Measurements from ENCODE around the gene MTMR12.
"Not testable (repeated sequence)": the region's sequence is repeated elsewhere in the genome, so short reads cannot be mapped to it uniquely, and the experiment has no call there.

Gene MTMR12

DNA sequence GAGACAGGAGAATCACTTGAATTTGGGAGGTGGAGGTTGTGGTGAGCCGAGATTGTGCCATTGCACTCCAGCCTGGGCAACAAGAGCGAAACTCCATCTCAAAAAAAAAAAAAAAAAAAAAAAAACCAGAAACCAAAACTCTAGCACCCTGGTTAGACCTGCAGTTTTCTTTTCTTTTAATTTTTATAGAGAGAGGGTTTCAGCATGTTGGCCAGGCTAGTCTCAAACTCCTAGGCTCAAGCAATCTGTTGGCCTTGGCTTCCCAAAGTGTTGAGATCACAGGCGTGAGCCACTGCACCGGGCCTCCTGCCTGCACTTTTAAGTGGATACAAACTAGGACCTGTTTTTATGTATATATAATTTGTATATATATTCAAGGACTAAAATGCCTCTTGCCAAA, 12.9 kb upstream of the MTMR12 start:
- DNase-seq (ENCODE audit: low read depth in 2 of 2) = no peak

DNA sequence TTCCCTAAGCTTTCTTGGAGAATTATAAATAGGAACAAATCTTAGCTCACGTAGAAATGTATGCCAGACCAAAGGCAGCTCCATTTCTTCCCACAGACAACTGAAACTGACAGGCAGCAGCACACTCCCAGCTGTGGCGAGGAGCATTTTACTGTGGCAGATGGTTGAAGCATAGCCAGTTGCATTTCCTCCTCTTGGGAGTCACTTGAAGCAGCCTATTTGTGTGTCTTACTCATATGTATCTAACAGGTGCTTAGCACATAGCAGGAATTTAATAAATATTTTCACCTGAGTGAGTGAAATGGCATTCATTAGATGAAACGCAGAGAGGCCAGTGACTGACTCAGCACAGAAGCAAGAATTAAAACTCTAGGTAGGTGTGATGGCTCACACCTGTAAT, 12.3 kb upstream of the MTMR12 start:
- DNase-seq (ENCODE audit: low read depth in 2 of 2) = no peak

- no peak for DNase-seq (ENCODE audit: low read depth in 2 of 2)
These were observed 11.0 kb upstream of the MTMR12 start for GRCh38 chr5:32323741-32324140.

- DNase-seq (ENCODE audit: low read depth in 2 of 2) = no peak
These were observed 10.1 kb upstream of the MTMR12 start for GRCh38 chr5:32322882-32323281.

- DNase-seq (ENCODE audit: low read depth in 2 of 2) = not testable (repeated sequence)
These were observed 9.0 kb upstream of the MTMR12 start for GRCh38 chr5:32321787-32322186.

DNA sequence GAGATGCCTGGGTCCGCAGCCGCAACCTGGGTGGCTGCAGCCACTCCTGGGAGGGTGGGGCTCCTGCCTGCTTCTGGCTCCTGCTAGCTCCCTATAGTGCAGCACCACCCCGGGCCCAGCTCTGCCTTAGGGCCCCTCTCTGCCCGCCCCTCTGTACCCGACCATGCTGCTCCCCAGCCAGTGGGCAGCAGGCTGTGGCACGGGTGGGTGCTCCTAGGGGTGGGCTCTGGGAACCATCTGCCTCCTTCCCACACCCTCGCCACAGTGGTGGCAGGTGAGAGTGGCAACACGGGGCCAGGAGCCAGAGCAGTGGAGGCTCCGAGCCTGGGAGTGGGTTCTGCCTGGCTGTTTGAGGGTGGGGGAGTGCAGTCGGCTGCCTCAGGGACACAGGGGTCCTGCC, 7.8 kb upstream of the MTMR12 start:
- DNase-seq (ENCODE audit: low read depth in 2 of 2) = no peak

- DNase-seq (ENCODE audit: low read depth in 2 of 2) = no peak
These were observed 7.3 kb upstream of the MTMR12 start for GRCh38 chr5:32319926-32320543.

DNA sequence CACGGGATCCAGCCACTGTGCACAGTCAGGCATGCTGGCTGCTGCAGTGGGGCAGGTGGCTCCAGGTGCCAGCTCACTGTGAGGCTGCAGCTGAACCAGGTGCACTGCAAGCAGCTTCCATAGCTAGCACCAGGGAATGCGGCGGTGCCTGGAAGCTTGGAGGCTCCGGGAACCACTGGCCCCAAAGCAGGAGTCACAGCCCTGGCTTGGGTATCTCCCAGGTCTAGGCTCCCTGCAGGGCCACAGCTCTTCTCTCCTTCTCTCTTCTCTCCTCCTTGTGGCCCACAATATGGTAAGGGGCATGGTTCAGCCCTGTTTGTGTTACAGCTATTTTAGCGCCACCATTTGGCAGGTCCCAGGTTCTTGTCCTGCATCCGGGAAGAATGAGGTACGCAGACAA, 6.7 kb upstream of the MTMR12 start:
- DNase-seq (ENCODE audit: low read depth in 2 of 2) = no peak

- DNase-seq (ENCODE audit: low read depth in 2 of 2) = no peak
These were observed 4.3 kb upstream of the MTMR12 start for GRCh38 chr5:32317041-32317440.

- DNase-seq (ENCODE audit: low read depth in 2 of 2) = no peak
These were observed 2.7 kb upstream of the MTMR12 start for GRCh38 chr5:32315221-32316014.

- DNase-seq (ENCODE audit: low read depth in 2 of 2) = no peak
These were observed 1.9 kb upstream of the MTMR12 start for GRCh38 chr5:32314658-32315057.

GRCh38 chr5:32314152-32314488, 1.4 kb upstream of the MTMR12 start:
- not testable (repeated sequence) for DNase-seq (ENCODE audit: low read depth in 2 of 2)

GRCh38 chr5:32312197-32312594, 543 bp downstream of the MTMR12 start:
- peak; percentile 31 to 38 for DNase-seq (ENCODE audit: low read depth in 2 of 2)

GRCh38 chr5:32311404-32312196, 1.1 kb downstream of the MTMR12 start:
- DNase-seq (ENCODE audit: low read depth in 2 of 2) = no peak

DNA sequence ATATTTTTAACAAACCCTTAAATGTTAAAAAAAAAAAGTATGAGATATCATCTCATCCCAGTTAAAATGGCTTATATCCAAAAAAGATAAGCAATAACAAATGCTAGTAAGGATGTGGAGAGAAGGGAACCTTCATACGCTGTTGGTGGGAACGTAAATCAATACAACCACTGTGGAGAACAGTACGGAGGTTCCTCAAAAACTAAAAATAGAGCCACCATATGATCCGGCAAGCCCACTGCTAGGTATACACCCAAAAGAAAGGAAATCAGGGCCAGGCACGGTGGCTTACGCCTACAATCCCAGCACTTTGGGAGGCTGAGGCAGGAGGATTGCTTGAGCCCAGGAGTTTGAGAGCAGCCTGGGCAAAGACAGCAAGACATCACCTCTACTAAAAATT, 3.0 kb downstream of the MTMR12 start:
- no peak for DNase-seq (ENCODE audit: low read depth in 2 of 2)

GRCh38 chr5:32308946-32309345, 3.8 kb downstream of the MTMR12 start:
- DNase-seq (ENCODE audit: low read depth in 2 of 2) = no peak

DNA sequence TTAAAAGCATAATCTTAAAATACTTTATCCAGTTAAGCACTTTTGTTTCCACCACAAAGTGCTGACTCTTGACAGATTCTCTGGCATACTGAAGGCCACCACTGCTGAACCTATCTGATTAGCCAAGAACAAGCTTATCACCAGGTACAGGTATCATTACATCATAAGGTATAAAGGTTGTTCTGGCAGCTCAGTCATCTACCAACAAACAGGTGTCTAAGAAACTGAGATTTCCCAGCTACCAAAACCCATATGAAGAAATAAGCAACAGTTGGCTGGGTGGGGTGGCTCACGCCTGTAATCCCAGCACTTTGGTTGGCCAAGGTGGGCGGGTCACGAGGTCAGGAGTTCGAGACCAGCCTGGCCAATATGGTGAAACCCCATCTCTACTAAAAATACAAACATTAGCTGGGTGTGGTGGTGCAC, 5.0 kb downstream of the MTMR12 start:
- no peak for DNase-seq (ENCODE audit: low read depth in 2 of 2)

DNA sequence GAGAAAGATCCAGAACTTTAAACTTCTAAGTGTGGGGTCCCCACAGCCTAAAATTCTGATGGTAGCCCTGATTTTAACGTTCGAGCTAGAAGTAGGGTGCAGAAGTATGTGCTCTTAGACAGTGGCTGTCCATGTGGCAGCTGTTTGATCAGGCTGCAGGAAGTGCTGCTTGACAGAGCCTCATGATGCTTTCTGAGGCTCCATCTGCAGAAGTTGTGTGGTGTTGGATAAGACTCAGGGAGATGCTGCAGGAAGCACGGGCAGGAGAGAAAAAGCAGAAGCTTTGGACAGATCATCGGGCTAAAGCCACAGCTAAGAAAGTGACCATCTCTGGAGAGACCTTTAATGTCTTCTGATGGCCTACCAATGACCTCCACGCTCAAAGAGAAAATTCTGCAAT, 8.1 kb downstream of the MTMR12 start:
- DNase-seq (ENCODE audit: low read depth in 2 of 2) = no peak

GRCh38 chr5:32303755-32304120, 9.0 kb downstream of the MTMR12 start:
- DNase-seq (ENCODE audit: low read depth in 2 of 2) = no peak

DNA sequence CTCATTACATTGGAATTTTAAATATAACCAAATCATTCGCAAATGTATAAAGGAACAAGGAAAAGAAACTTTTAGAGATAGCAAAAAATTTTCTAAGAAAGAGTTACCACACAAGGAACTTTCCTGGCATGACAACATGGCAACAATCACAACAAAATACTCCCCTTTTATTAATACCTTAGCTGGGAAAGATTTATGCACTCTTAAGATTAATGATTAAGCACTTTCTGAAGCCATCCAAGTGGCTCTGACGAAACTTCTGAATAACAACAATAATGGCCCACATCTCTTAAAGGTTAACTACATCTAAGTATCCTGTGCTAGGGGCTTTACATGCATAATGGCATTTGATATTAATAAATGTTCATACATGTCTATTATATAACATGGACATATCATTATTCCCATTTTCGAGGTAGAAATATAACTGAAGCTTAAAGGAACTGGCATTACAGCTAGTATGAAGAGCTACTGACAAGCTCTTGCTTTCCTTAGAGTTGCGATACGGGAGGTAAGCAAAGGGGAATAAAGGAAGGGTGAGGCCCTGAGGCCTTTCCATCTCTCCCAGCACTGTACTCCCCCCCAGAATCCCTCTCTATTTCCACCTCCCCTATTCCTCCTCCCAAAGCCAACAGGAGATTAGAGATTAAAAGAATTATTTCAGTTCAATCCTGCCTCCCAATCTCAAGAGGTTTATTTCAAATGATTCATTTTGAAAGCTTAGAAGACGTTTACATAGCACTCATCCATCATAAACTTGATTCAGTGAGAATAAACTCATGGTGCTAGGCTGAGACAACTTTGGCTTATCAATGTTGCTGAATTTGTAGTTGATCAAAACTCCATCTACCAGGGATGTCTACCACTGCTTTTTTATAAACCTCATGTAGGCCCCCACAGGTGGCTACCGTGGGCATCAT, 9.6 kb downstream of the MTMR12 start:
- DNase-seq (ENCODE audit: low read depth in 2 of 2) = no peak

GRCh38 chr5:32301891-32302290, 10.8 kb downstream of the MTMR12 start:
- no peak for DNase-seq (ENCODE audit: low read depth in 2 of 2)
